Measurements from ENCODE around the gene CST2.

The CST2 gene

GRCh38 chr20:23856736-23857135 is 30.2 kb upstream of the CST2 start:
- TF ChIP-seq CTCF (IDR thresholded peaks at IDR 0.05; ENCODE audit: insufficient read depth, low read length, poor library complexity, severe bottlenecking) (no peak), EZH2phosphoT487 (conservative IDR thresholded peaks at IDR 0.05; ENCODE audit: low read length) (no peak)
- H3K27ac ChIP-seq (ENCODE audit: low read depth, low read length) = no peak overlapping the region
- H3K79me2 ChIP-seq (ENCODE audit: insufficient read depth, low read length) = no peaks in the 10 kb centered on the region
- H3K9me2 ChIP-seq (replicated peaks; ENCODE audit: insufficient read depth, low read length) = no peaks in the 10 kb centered on the region
- no peak overlapping the region for H3K9ac ChIP-seq (ENCODE audit: low read length)
- no peaks in the 10 kb centered on the region for H3K27me3 ChIP-seq (ENCODE audit: low read length)
- H3K4me3 ChIP-seq (ENCODE audit: insufficient read depth, low read length, poor library complexity, severe bottlenecking) = no peak overlapping the region
- no peaks in the 10 kb centered on the region for H3K36me3 ChIP-seq (ENCODE audit: low read length)
- no peak overlapping the region for H3K4me2 ChIP-seq (ENCODE audit: low read depth, low read length, poor library complexity, severe bottlenecking)
- H4K20me1 ChIP-seq (ENCODE audit: low read depth, low read length) = no peaks in the 10 kb centered on the region
- H3F3A ChIP-seq (ENCODE audit: insufficient read depth) = no peaks in the 10 kb centered on the region
- no peak overlapping the region for H2AFZ ChIP-seq (ENCODE audit: low read depth, low read length, severe bottlenecking)
- no peaks in the 10 kb centered on the region for H3K9me3 ChIP-seq (ENCODE audit: insufficient read depth, low read length)

GRCh38 chr20:23856226-23856625 is 29.7 kb upstream of the CST2 start:
- no peaks in the 10 kb centered on the region for H3K27me3 ChIP-seq (ENCODE audit: low read length)
- H3F3A ChIP-seq (ENCODE audit: insufficient read depth) = no peaks in the 10 kb centered on the region
- H3K79me2 ChIP-seq (ENCODE audit: insufficient read depth, low read length) = no peaks in the 10 kb centered on the region
- TF ChIP-seq EZH2phosphoT487 (conservative IDR thresholded peaks at IDR 0.05; ENCODE audit: low read length) (no peak), CTCF (IDR thresholded peaks at IDR 0.05; ENCODE audit: insufficient read depth, low read length, poor library complexity, severe bottlenecking) (no peak)
- no peak overlapping the region for H2AFZ ChIP-seq (ENCODE audit: low read depth, low read length, severe bottlenecking)
- H3K36me3 ChIP-seq (ENCODE audit: low read length) = no peaks in the 10 kb centered on the region
- no peak overlapping the region for H3K9ac ChIP-seq (ENCODE audit: low read length)
- no peak overlapping the region for H3K4me3 ChIP-seq (ENCODE audit: insufficient read depth, low read length, poor library complexity, severe bottlenecking)
- no peaks in the 10 kb centered on the region for H3K9me3 ChIP-seq (ENCODE audit: insufficient read depth, low read length)
- no peaks in the 10 kb centered on the region for H3K9me2 ChIP-seq (replicated peaks; ENCODE audit: insufficient read depth, low read length)
- H3K27ac ChIP-seq (ENCODE audit: low read depth, low read length) = no peak overlapping the region
- no peaks in the 10 kb centered on the region for H4K20me1 ChIP-seq (ENCODE audit: low read depth, low read length)
- H3K4me2 ChIP-seq (ENCODE audit: low read depth, low read length, poor library complexity, severe bottlenecking) = no peak overlapping the region

- H3K9me3 ChIP-seq (ENCODE audit: insufficient read depth, low read length) = no peaks in the 10 kb centered on the region
- no peaks in the 10 kb centered on the region for H3K79me2 ChIP-seq (ENCODE audit: insufficient read depth, low read length)
- H3K27me3 ChIP-seq (ENCODE audit: low read length) = no peaks in the 10 kb centered on the region
- H3K9ac ChIP-seq (ENCODE audit: low read length) = no peak overlapping the region
- no peak overlapping the region for H2AFZ ChIP-seq (ENCODE audit: low read depth, low read length, severe bottlenecking)
- no peaks in the 10 kb centered on the region for H3K9me2 ChIP-seq (replicated peaks; ENCODE audit: insufficient read depth, low read length)
- no peak overlapping the region for H3K4me2 ChIP-seq (ENCODE audit: low read depth, low read length, poor library complexity, severe bottlenecking)
- H3K27ac ChIP-seq (ENCODE audit: low read depth, low read length) = no peak overlapping the region
- no peaks in the 10 kb centered on the region for H4K20me1 ChIP-seq (ENCODE audit: low read depth, low read length)
- H3K4me3 ChIP-seq (ENCODE audit: insufficient read depth, low read length, poor library complexity, severe bottlenecking) = no peak overlapping the region
- H3K36me3 ChIP-seq (ENCODE audit: low read length) = no peaks in the 10 kb centered on the region
- no peaks in the 10 kb centered on the region for H3F3A ChIP-seq (ENCODE audit: insufficient read depth)
- TF ChIP-seq EZH2phosphoT487 (conservative IDR thresholded peaks at IDR 0.05; ENCODE audit: low read length) (no peak), CTCF (IDR thresholded peaks at IDR 0.05; ENCODE audit: insufficient read depth, low read length, poor library complexity, severe bottlenecking) (no peak)
Measured at GRCh38 chr20:23841693-23842092, 15.2 kb upstream of the CST2 start.

All from SU-DHL-6 (cell line).